ENCODE data around the gene PDGFC. TPM values are rescaled to one million over a fixed set of nuclear protein-coding genes. Genes with fewer than 3 reads are reported as not detected.

The PDGFC gene
- polyA plus RNA-seq, 1 experiment, result 72.7 TPM

DNA sequence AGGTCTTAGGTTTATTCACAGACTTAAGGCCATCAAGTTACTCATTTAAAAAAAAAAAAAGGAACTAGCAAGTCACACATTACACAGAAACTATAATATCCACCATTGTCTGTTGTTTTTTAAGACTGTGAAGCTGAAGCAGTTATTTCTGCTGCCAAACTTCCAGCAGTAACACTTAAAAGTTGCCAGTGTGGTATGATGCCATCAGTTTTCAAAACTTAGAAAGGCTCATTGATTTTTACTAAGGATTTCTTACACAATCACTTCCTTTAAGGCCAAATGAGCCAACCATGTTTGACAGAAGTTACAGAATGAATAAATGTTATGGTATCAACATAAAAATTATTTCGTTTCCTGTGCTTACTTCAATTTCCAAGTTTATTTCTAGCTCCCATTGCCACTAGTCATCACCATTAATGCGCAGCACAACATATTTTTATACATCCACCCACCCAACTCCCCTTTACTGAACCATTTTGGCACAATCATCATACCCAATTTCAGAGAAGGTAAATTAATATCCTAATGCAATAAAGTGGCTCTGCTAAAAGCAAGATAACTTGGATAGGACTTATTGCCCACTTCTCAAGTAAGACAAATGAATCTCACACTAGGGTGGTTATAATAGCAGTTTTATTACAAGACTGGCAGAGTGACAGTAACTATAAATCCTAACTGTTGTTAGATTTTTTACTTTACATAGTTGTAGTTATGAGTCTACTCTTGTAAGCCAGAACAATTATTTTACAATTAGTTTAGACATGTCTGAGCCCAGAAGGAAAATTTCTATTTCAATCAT is 13.1 kb downstream of the PDGFC start:
- Histone ChIP-seq H3K4me3 (ENCODE audit: low read depth, low read length) (no peak overlapping the region), H3K27me3 (ENCODE audit: control insufficient read depth, insufficient read depth, low read length) (no peaks in the 10 kb centered on the region), H3K9me3 (ENCODE audit: control insufficient read depth, insufficient read depth, low read length) (no peaks in the 10 kb centered on the region), H3K27ac (ENCODE audit: low read depth, low read length) (no peak overlapping the region)
- TF ChIP-seq, protein P1, sequence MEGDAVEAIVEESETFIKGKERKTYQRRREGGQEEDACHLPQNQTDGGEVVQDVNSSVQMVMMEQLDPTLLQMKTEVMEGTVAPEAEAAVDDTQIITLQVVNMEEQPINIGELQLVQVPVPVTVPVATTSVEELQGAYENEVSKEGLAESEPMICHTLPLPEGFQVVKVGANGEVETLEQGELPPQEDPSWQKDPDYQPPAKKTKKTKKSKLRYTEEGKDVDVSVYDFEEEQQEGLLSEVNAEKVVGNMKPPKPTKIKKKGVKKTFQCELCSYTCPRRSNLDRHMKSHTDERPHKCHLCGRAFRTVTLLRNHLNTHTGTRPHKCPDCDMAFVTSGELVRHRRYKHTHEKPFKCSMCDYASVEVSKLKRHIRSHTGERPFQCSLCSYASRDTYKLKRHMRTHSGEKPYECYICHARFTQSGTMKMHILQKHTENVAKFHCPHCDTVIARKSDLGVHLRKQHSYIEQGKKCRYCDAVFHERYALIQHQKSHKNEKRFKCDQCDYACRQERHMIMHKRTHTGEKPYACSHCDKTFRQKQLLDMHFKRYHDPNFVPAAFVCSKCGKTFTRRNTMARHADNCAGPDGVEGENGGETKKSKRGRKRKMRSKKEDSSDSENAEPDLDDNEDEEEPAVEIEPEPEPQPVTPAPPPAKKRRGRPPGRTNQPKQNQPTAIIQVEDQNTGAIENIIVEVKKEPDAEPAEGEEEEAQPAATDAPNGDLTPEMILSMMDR (IDR thresholded peaks at IDR 0.05; ENCODE audit: low read depth, low read length), result no peak
- no peak for DNase-seq (ENCODE audit: low read depth, low spot score)
- POLR2A ChIA-PET, result no interaction called here
- CTCF ChIA-PET, result interaction anchor here (0.9 to 1.1 kb wide), 2 partner anchors 8 to 1554 kb away, joined by 3 read pairs; no protein-coding TSS in a partner anchor

GRCh38 chr4:156957556-156957955 is 14.0 kb downstream of the PDGFC start:
- DNase-seq (ENCODE audit: low read depth, low spot score), result no peak
- no peak overlapping the region for H3K27ac ChIP-seq (ENCODE audit: low read depth, low read length)

DNA sequence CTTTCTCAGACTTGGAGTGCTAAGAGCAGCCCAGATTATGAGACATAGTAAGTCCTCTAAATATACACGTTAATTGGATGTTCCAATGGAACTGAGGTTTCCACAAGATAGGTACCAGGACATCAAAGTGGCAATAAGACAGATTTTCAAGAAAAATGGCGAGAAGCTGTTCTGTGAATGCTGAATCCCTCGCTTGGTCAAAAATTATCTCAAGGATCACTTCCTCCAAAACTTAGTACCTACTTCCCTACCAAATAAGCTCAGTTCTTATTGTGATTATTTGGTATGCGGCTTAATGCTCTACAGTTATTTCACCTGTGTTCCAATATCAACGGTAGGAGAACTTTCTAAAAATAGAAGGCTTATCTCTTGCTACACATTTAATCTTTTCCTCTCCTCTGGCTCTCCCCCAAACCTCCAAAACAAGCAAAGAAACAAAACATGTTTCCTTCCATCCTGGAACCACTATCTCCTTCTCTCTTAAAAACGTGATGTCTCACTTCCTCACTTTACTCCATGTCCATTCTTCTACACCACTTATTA is 14.7 kb downstream of the PDGFC start:
- no peak for DNase-seq (ENCODE audit: low read depth, low spot score)
- POLR2A ChIA-PET, result no interaction called here
- no peak overlapping the region for H3K4me3 ChIP-seq (ENCODE audit: low read depth, low read length)
- no peaks in the 10 kb centered on the region for H3K9me3 ChIP-seq (ENCODE audit: control insufficient read depth, insufficient read depth, low read length)
- H3K27me3 ChIP-seq (ENCODE audit: control insufficient read depth, insufficient read depth, low read length), result no peaks in the 10 kb centered on the region
- TF ChIP-seq, protein P1 (IDR thresholded peaks at IDR 0.05; ENCODE audit: low read depth, low read length), result no peak
- H3K27ac ChIP-seq (ENCODE audit: low read depth, low read length), result no peak overlapping the region
- CTCF ChIA-PET, result interaction anchor here (1.6 kb wide), 1 partner anchor 12 kb away, joined by 4 read pairs; no protein-coding TSS in a partner anchor

More at GRCh38 chr4:156957556-156957955, 14.0 kb downstream of the PDGFC start:
- Histone ChIP-seq H3K4me3 (ENCODE audit: low read depth, low read length) (no peak overlapping the region), H3K27me3 (ENCODE audit: control insufficient read depth, insufficient read depth, low read length) (no peaks in the 10 kb centered on the region), H3K9me3 (ENCODE audit: control insufficient read depth, insufficient read depth, low read length) (no peaks in the 10 kb centered on the region)
- CTCF ChIA-PET, result interaction anchor here (1.1 to 1.6 kb wide), 2 partner anchors 11 to 1553 kb away, joined by 3 to 4 read pairs; no protein-coding TSS in a partner anchor
- POLR2A ChIA-PET, result no interaction called here
- TF ChIP-seq, protein P1 (IDR thresholded peaks at IDR 0.05; ENCODE audit: low read depth, low read length), result no peak

GRCh38 chr4:156956359-156956758 is 15.2 kb downstream of the PDGFC start:
- TF ChIP-seq, protein P1 (IDR thresholded peaks at IDR 0.05; ENCODE audit: low read depth, low read length), result no peak
- no peak overlapping the region for H3K4me3 ChIP-seq (ENCODE audit: low read depth, low read length)
- CTCF ChIA-PET, result interaction anchor here (1.6 kb wide), 1 partner anchor 13 kb away, joined by 4 read pairs; no protein-coding TSS in a partner anchor
- H3K27me3 ChIP-seq (ENCODE audit: control insufficient read depth, insufficient read depth, low read length), result no peaks in the 10 kb centered on the region
- no peaks in the 10 kb centered on the region for H3K9me3 ChIP-seq (ENCODE audit: control insufficient read depth, insufficient read depth, low read length)
- H3K27ac ChIP-seq (ENCODE audit: low read depth, low read length), result no peak overlapping the region
- POLR2A ChIA-PET, result no interaction called here
- no peak for DNase-seq (ENCODE audit: low read depth, low spot score)

DNA sequence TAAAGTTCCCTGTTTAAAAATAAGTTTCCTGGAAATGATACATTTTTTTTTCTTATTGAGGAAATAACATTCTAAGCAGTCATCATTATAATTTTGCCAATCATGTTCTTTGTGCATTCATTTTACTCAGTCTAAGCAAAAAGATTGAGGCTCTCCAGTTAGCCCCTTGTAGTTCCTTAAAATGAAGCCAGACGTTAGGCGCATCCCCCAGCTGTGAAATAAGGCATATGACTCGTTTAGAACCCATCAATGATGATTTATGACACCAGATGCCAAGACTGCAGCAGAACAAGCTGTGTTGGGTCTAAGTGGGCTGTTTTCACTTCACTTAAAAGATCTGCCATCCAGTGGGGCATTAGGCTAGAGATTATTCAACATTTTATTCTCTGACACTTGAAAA is 17.0 kb downstream of the PDGFC start:
- H3K9me3 ChIP-seq (ENCODE audit: control insufficient read depth, insufficient read depth, low read length), result no peaks in the 10 kb centered on the region
- no peak overlapping the region for H3K4me3 ChIP-seq (ENCODE audit: low read depth, low read length)
- DNase-seq (ENCODE audit: low read depth, low spot score), result no peak
- TF ChIP-seq, protein P1 (IDR thresholded peaks at IDR 0.05; ENCODE audit: low read depth, low read length), result no peak
- ChIA-PET CTCF (interaction anchor here (1.1 kb wide), 1 partner anchor 14 kb away, joined by 4 read pairs; no protein-coding TSS in a partner anchor), POLR2A (no interaction called here)
- no peaks in the 10 kb centered on the region for H3K27me3 ChIP-seq (ENCODE audit: control insufficient read depth, insufficient read depth, low read length)
- no peak overlapping the region for H3K27ac ChIP-seq (ENCODE audit: low read depth, low read length)
